B cell (primary cell): ENCODE results near the gene DCHS2. TPM values are rescaled to one million over a fixed set of nuclear protein-coding genes. Genes with fewer than 3 reads are reported as not detected.

Experiments used
- ATAC-seq: fragments of 200-7000 bp; cut with Tn5 transposase; one replicate; pipeline ENCODE4 v1.10.0; 2021; ENCODE audit warnings: low read depth, mild to moderate bottlenecking, moderate number of reproducible peaks, moderate library complexity
- CTCF ChIA-PET: fragments of 350-600 bp; sonication (Branson Sonifier 250); formaldehyde crosslinking; loops from one replicate; lab custom pipeline; 2021; ENCODE audit warnings: antibody characterized with exemption, inconsistent platforms; lab: Charles Lee
- POLR2A ChIA-PET: fragments of 350-600 bp; sonication (Branson Sonifier 250); formaldehyde crosslinking; loops from one replicate; lab custom pipeline; 2021; ENCODE audit warnings: antibody characterized with exemption; lab: Charles Lee
- DNase-seq: peaks from one replicate; pipeline ENCODE4 v3.0.0; 2013
- H2AFZ ChIP-seq: 2 replicates; pipeline ENCODE4 v1.6.1; 2012; ENCODE audit warnings: mild to moderate bottlenecking, low read depth, low read length; ENCODE audit not compliant: insufficient read depth, poor library complexity, severe bottlenecking
- H3K27ac ChIP-seq, 2 donors: 1 replicate in 1 of 2; 2 replicates in 1 of 2; pipeline ENCODE4 v1.5.1; 2012 to 2013; ENCODE audit warnings: low read length in 2 of 2, mild to moderate bottlenecking in 2 of 2, moderate library complexity in 1 of 2
- H3K27me3 ChIP-seq, 4 experiments: fragments of 200-600 bp in 1 of 4; sonication (generic) in 1 of 4; replicated peaks in 1 of 4; 1 replicate in 2 of 4; 2 replicates in 2 of 4; pipeline versions ENCODE4 v1.6.1 to v1.7.0; 2013 to 2016; ENCODE audit warnings: low read length in 3 of 4, mild to moderate bottlenecking in 2 of 4, mixed read lengths in 1 of 4, moderate library complexity in 1 of 4; ENCODE audit not compliant: insufficient read depth in 4 of 4, control insufficient read depth in 3 of 4; ENCODE audit errors: control extremely low read depth in 1 of 4
- H3K36me3 ChIP-seq, 2 experiments: replicated peaks in 1 of 2; 1 replicate in 1 of 2; 2 replicates in 1 of 2; pipeline versions ENCODE4 v1.6.1 to v1.7.1; 2013; ENCODE audit warnings: low read length in 1 of 2; ENCODE audit not compliant: insufficient read depth in 2 of 2, control insufficient read depth in 1 of 2; ENCODE audit errors: control extremely low read depth in 1 of 2, extremely low read depth in 1 of 2
- H3K4me1 ChIP-seq, 2 donors: fragments of 200-600 bp in 1 of 2; sonication (generic) in 1 of 2; 1 replicate in 1 of 2; 2 replicates in 1 of 2; pipeline versions ENCODE4 v1.5.1 to v1.6.1; 2013 to 2017; ENCODE audit warnings: low read length in 2 of 2; ENCODE audit not compliant: control insufficient read depth in 2 of 2, insufficient read depth in 2 of 2
- H3K4me2 ChIP-seq: replicated peaks from 2 replicates; pipeline ENCODE3; 2012; ENCODE audit warnings: mild to moderate bottlenecking, low read depth, low read length; ENCODE audit not compliant: poor library complexity, severe bottlenecking
- H3K4me3 ChIP-seq, 5 experiments: fragments of 200-600 bp in 1 of 5; sonication (generic) in 1 of 5; 1 replicate in 3 of 5; 2 replicates in 2 of 5; pipeline versions ENCODE4 v1.5.1 to v1.7.0; 2011 to 2016; ENCODE audit warnings: low read length in 4 of 5, mild to moderate bottlenecking in 4 of 5, low read depth in 2 of 5, control low read depth in 1 of 5, moderate library complexity in 1 of 5; ENCODE audit not compliant: insufficient read depth in 1 of 5; ENCODE audit errors: control extremely low read depth in 1 of 5, extremely low read depth in 1 of 5
- H3K79me2 ChIP-seq: fragments of 200-600 bp; sonication (generic); one replicate; pipeline ENCODE4 v1.6.0; 2016; ENCODE audit warnings: low read length; ENCODE audit not compliant: control insufficient read depth, insufficient read depth
- H3K9ac ChIP-seq: fragments of 200-600 bp; sonication (generic); 2 replicates; pipeline ENCODE4 v1.6.1; 2017; ENCODE audit warnings: mild to moderate bottlenecking, low read length, moderate library complexity
- H3K9me3 ChIP-seq, 3 donors: one replicate each; pipeline versions ENCODE4 v1.6.1 to v1.7.1; 2013; ENCODE audit warnings: low read length in 2 of 3; ENCODE audit not compliant: control insufficient read depth in 2 of 3, insufficient read depth in 1 of 3; ENCODE audit errors: control extremely low read depth in 1 of 3
- H4K20me1 ChIP-seq: 2 replicates; pipeline ENCODE4 v1.6.0; 2012; ENCODE audit warnings: mild to moderate bottlenecking, low read length; ENCODE audit not compliant: insufficient read depth, control insufficient read depth, poor library complexity, severe bottlenecking
- H3K27ac Mint-ChIP-seq: one replicate; pipeline ENCODE4 v1.8.0; 2021; ENCODE audit warnings: mixed read lengths
- H3K27me3 Mint-ChIP-seq: one replicate; pipeline ENCODE4 v1.8.0; 2021; ENCODE audit warnings: mixed read lengths
- H3K4me1 Mint-ChIP-seq: one replicate; pipeline ENCODE4 v1.8.0; 2021; ENCODE audit warnings: mixed read lengths
- H3K4me3 Mint-ChIP-seq: one replicate; pipeline ENCODE4 v1.8.0; 2021; ENCODE audit warnings: mixed read lengths
- H3K9me3 Mint-ChIP-seq: one replicate; pipeline ENCODE4 v1.8.0; 2022; ENCODE audit warnings: mixed read lengths; ENCODE audit not compliant: insufficient read depth
- EZH2 ChIP-seq: IDR thresholded peaks from 2 replicates; pipeline ENCODE4 v1.6.1; 2012; ENCODE audit warnings: borderline replicate concordance, low read depth, mild to moderate bottlenecking, moderate library complexity, low read length; ENCODE audit not compliant: insufficient read depth, poor library complexity, severe bottlenecking
- WGBS: methylation state at CpG from one replicate; pipeline ENCODE4 v1.1.5; 2013; ENCODE audit warnings: missing lambda C conversion rate; ENCODE audit not compliant: insufficient coverage; 5-methylcytosine and 5-hydroxymethylcytosine counted together
- intact Hi-C: fragments of 100-400 bp; cut with micrococcal nuclease; formaldehyde crosslinking; loops from one replicate; pipeline ENCODE4 v1.10.0; 2022
- polyA plus RNA-seq: library from polyadenylated mRNA; depleted of rRNA; stranded (reverse); fragments of >200 nt; gene quantifications from 2 replicates; pipeline ENCODE4 v1.2.3, GENCODE V29; 2012
- total RNA-seq, 2 donors: library from RNA; stranded (reverse); fragments of 120-200 nt in 1 of 2; gene quantifications; 1 replicate in 1 of 2; 2 replicates in 1 of 2; pipeline versions ENCODE4 v1.2.3 to v1.2.4, GENCODE V29; 2013 to 2022
- TF ChIP-seq, protein P1 (sequence below): fragments of 200-600 bp; IDR thresholded peaks from one replicate; pipeline ENCODE4 v1.8.0; 2022; ENCODE audit warnings: antibody characterized with exemption, mild to moderate bottlenecking

The DCHS2 gene
- total and polyA plus RNA-seq, 2 donors (not counting 1 experiment from before 2014, with no cell fraction given) = 0.02 to 0.06 TPM

GRCh38 chr4:154192585-154192984, 299.0 kb downstream of the DCHS2 start:
- Histone ChIP-seq H3K4me3 (no peak overlapping the region), H3K27ac (no peak overlapping the region), H4K20me1 (no peaks in the 10 kb centered on the region), H3K9ac (no peak overlapping the region), H3K4me1 (no peaks in the 10 kb centered on the region), H3K79me2 (no peaks in the 10 kb centered on the region), H3K9me3 (no peaks in the 10 kb centered on the region), H3K36me3 (no peaks in the 10 kb centered on the region), H2AFZ (no peak overlapping the region), H3K27me3 (no peaks in the 10 kb centered on the region), H3K4me2 (no peak overlapping the region)
- H3K9me3 Mint-ChIP-seq = no peaks in the 10 kb centered on the region
- no peak for DNase-seq
- H3K4me3 Mint-ChIP-seq = no peak overlapping the region
- TF ChIP-seq, protein P1, sequence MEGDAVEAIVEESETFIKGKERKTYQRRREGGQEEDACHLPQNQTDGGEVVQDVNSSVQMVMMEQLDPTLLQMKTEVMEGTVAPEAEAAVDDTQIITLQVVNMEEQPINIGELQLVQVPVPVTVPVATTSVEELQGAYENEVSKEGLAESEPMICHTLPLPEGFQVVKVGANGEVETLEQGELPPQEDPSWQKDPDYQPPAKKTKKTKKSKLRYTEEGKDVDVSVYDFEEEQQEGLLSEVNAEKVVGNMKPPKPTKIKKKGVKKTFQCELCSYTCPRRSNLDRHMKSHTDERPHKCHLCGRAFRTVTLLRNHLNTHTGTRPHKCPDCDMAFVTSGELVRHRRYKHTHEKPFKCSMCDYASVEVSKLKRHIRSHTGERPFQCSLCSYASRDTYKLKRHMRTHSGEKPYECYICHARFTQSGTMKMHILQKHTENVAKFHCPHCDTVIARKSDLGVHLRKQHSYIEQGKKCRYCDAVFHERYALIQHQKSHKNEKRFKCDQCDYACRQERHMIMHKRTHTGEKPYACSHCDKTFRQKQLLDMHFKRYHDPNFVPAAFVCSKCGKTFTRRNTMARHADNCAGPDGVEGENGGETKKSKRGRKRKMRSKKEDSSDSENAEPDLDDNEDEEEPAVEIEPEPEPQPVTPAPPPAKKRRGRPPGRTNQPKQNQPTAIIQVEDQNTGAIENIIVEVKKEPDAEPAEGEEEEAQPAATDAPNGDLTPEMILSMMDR = no peak
- no peak for TF ChIP-seq EZH2
- WGBS = 94% methylated on average over 6 of the region's 8 CpGs
- intact Hi-C loops = no loop called here
- ChIA-PET CTCF (no interaction called here), POLR2A (no interaction called here)
- no peak for ATAC-seq
- H3K27ac Mint-ChIP-seq = no peak overlapping the region
- no peaks in the 10 kb centered on the region for H3K4me1 Mint-ChIP-seq
- no peaks in the 10 kb centered on the region for H3K27me3 Mint-ChIP-seq

- H3K9me3 ChIP-seq = no peaks in the 10 kb centered on the region
- ATAC-seq (no peak), DNase-seq (no peak)
- Mint-ChIP-seq H3K4me1 (no peaks in the 10 kb centered on the region), H3K4me3 (no peak overlapping the region), H3K27ac (no peak overlapping the region), H3K27me3 (no peaks in the 10 kb centered on the region), H3K9me3 (no peaks in the 10 kb centered on the region)
- no peak overlapping the region for H2AFZ ChIP-seq
- intact Hi-C loops = no loop called here
- H3K4me2 ChIP-seq = no peak overlapping the region
- no peak overlapping the region for H3K9ac ChIP-seq
- no peaks in the 10 kb centered on the region for H3K36me3 ChIP-seq
- ChIA-PET POLR2A (no interaction called here), CTCF (no interaction called here)
- no peaks in the 10 kb centered on the region for H3K27me3 ChIP-seq
- H3K79me2 ChIP-seq = no peaks in the 10 kb centered on the region
- H3K4me3 ChIP-seq = no peak overlapping the region
- TF ChIP-seq EZH2 = no peak
- TF ChIP-seq, protein P1 = no peak
- H3K27ac ChIP-seq = no peak overlapping the region
- no peaks in the 10 kb centered on the region for H3K4me1 ChIP-seq
- 94% methylated on average over 2 of the region's 4 CpGs for WGBS
- H4K20me1 ChIP-seq = no peaks in the 10 kb centered on the region
These were observed 302.3 kb downstream of the DCHS2 start for GRCh38 chr4:154189346-154189745.
